Thyroid gland (tissue), 4 donors: Measurements from ENCODE around the gene ZNF575. TPM values are rescaled to one million over a fixed set of nuclear protein-coding genes. Genes with fewer than 3 reads are reported as not detected.

Experiments
- total RNA-seq, 4 donors: library from RNA; depleted of rRNA; stranded (reverse); fragments of >200 nt; gene quantifications; one replicate each; pipeline ENCODE4 v1.2.3, GENCODE V29; 2016

ZNF575 gene
- total RNA-seq, 4 donors from 2014 or later = 1.4 TPM; not detected in 3

Other genes starting within 250 kb of the ZNF575 start
- gene CD177, start 179.5 kb upstream of the ZNF575 start, total RNA-seq = 1 to 10 TPM in 1 of 4 donors, under 1 TPM in 2, not detected in 1; 0.29 to 1.9 (median 0.59) TPM
- gene TEX101, start 118.3 kb upstream of the ZNF575 start, total RNA-seq = under 1 TPM in 1 of 4 donors, not detected in 3; 0.81 TPM
- under 1 TPM in 1 of 4 donors, not detected in 3; 0.78 TPM for gene LYPD3, start 67.6 kb upstream of the ZNF575 start, total RNA-seq
- 10 to 100 TPM in 1 of 4 donors, 1 to 10 TPM in 3; 4.4 to 19.6 (median 7.4) TPM for gene PHLDB3, start 28.4 kb upstream of the ZNF575 start, total RNA-seq
- 10 to 100 TPM; 22.4 to 61.9 (median 32.5) TPM for gene ETHE1, start 6.0 kb upstream of the ZNF575 start, total RNA-seq
- gene XRCC1, start 42.3 kb downstream of the ZNF575 start, total RNA-seq = 10 to 100 TPM; 29.6 to 38.8 (median 31.3) TPM
- 10 to 100 TPM; 11.8 to 19.3 (median 13.2) TPM for gene PINLYP, start 42.6 kb downstream of the ZNF575 start, total RNA-seq
- gene IRGQ, start 62.9 kb downstream of the ZNF575 start, total RNA-seq = 10 to 100 TPM; 18.0 to 33.5 (median 23.5) TPM
- gene ZNF576, start 63.4 kb downstream of the ZNF575 start, total RNA-seq = 10 to 100 TPM; 15.7 to 23.5 (median 17.9) TPM
- 1 to 10 TPM in 1 of 4 donors, under 1 TPM in 2, not detected in 1; 0.27 to 1.5 (median 0.59) TPM for gene SRRM5, start 78.9 kb downstream of the ZNF575 start, total RNA-seq
- 10 to 100 TPM; 28.9 to 61.5 (median 33.5) TPM for gene ZNF428, start 86.4 kb downstream of the ZNF575 start, total RNA-seq
- 10 to 100 TPM in 1 of 4 donors, 1 to 10 TPM in 3; 2.3 to 11.9 (median 3.4) TPM for gene CADM4, start 106.7 kb downstream of the ZNF575 start, total RNA-seq
- gene PLAUR, start 137.0 kb downstream of the ZNF575 start, total RNA-seq = 10 to 100 TPM in 1 of 4 donors, 1 to 10 TPM in 3; 2.4 to 21.1 (median 4.5) TPM
- 1 to 10 TPM in 1 of 4 donors, not detected in 3; 1.1 TPM for gene IRGC, start 182.9 kb downstream of the ZNF575 start, total RNA-seq
- gene SMG9, start 221.8 kb downstream of the ZNF575 start, total RNA-seq = 10 to 100 TPM; 15.5 to 34.4 (median 18.8) TPM
- 1 to 10 TPM in 2 of 4 donors, under 1 TPM in 2; 0.29 to 1.7 (median 1.0) TPM for gene KCNN4, start 247.8 kb downstream of the ZNF575 start, total RNA-seq